Measurements from ENCODE around the gene GALNTL6. TPM values are rescaled to one million over a fixed set of nuclear protein-coding genes. Genes with fewer than 3 reads are reported as not detected.

GALNTL6 gene
- total and polyA plus RNA-seq, 2 donors (not counting 3 experiments of a cell fraction or from before 2014, with no cell fraction given): not detected

- H3K9me3 ChIP-seq (replicated peaks; ENCODE audit: control insufficient read depth, insufficient read depth, low read length): no peaks in the 10 kb centered on the region
- no peak overlapping the region for H3K9ac ChIP-seq (replicated peaks; ENCODE audit: extremely low read depth, insufficient read depth, low read length)
- H4K20me1 ChIP-seq (replicated peaks; ENCODE audit: control insufficient read depth, extremely low read depth, insufficient read depth, low read length): no peaks in the 10 kb centered on the region
- no peak overlapping the region for H3K27ac ChIP-seq (ENCODE audit: insufficient read depth, low read depth, low read length)
- H3K36me3 ChIP-seq (ENCODE audit: control insufficient read depth in 2 of 2, extremely low read depth in 1 of 2, insufficient read depth in 2 of 2, low read length in 2 of 2): no peaks in the 10 kb centered on the region
- TF ChIP-seq FOS (IDR thresholded peaks at IDR 0.05; ENCODE audit: borderline replicate concordance, insufficient read depth, low read length) (no peak), MYC (IDR thresholded peaks at IDR 0.05; ENCODE audit: low read depth, low read length) (no peak), POLR2AphosphoS5 (IDR thresholded peaks at IDR 0.05; ENCODE audit: insufficient read depth, low read depth, low read length) (no peak), CTCF (IDR thresholded peaks at IDR 0.05; ENCODE audit: extremely low read depth in 1 of 2, insufficient read depth in 1 of 2, low read depth in 1 of 2, low read length in 2 of 2) (no peak), GATA2 (IDR thresholded peaks at IDR 0.05; ENCODE audit: insufficient read depth, insufficient read length, low read depth, low read length) (no peak), MAX (IDR thresholded peaks at IDR 0.05; ENCODE audit: insufficient read depth, insufficient read length) (no peak), POLR2A (IDR thresholded peaks at IDR 0.05; ENCODE audit: low read depth, low read length) (no peak)
- BruUV-seq (replicated peaks): no TSS peak
- ChIA-PET POLR2A (no interaction called here), CTCF (no interaction called here)
- FAIRE-seq (no peak), DNase-seq (ENCODE audit: low read depth, low spot score) (no peak)
- H3K9me1 ChIP-seq (replicated peaks; ENCODE audit: control insufficient read depth, extremely low read depth, insufficient read depth, low read length): no peaks in the 10 kb centered on the region
- no peaks in the 10 kb centered on the region for H3K79me2 ChIP-seq (ENCODE audit: control insufficient read depth, insufficient read depth, low read length)
- H3K4me1 ChIP-seq (ENCODE audit: control insufficient read depth, extremely low read depth, insufficient read depth, low read length): no peaks in the 10 kb centered on the region
- H2AFZ ChIP-seq (ENCODE audit: low read depth, low read length): no peak overlapping the region
- intact Hi-C loops (cut with micrococcal nuclease): no loop called here
- H3K4me3 ChIP-seq (replicated peaks in 1 of 3; ENCODE audit: insufficient read depth in 1 of 3, low read depth in 1 of 3, low read length in 3 of 3): no peak overlapping the region
- no peaks in the 10 kb centered on the region for H3K27me3 ChIP-seq (ENCODE audit: control insufficient read depth in 2 of 2, insufficient read depth in 2 of 2, low read length in 2 of 2)
- dilution Hi-C loops (cut with MboI; ENCODE audit: extremely low pct_ligation_motif_present, low sequenced_read_pairs): no loop called here
- H3K4me2 ChIP-seq (ENCODE audit: insufficient read depth, low read length): no peak overlapping the region
These were observed 1082.5 kb downstream of the GALNTL6 start for GRCh38 chr4:172895699-172896098.

Data from endothelial cell of umbilical vein (primary cell).